ENCODE results near the gene DDB1.

- TF ChIP-seq, protein P1, sequence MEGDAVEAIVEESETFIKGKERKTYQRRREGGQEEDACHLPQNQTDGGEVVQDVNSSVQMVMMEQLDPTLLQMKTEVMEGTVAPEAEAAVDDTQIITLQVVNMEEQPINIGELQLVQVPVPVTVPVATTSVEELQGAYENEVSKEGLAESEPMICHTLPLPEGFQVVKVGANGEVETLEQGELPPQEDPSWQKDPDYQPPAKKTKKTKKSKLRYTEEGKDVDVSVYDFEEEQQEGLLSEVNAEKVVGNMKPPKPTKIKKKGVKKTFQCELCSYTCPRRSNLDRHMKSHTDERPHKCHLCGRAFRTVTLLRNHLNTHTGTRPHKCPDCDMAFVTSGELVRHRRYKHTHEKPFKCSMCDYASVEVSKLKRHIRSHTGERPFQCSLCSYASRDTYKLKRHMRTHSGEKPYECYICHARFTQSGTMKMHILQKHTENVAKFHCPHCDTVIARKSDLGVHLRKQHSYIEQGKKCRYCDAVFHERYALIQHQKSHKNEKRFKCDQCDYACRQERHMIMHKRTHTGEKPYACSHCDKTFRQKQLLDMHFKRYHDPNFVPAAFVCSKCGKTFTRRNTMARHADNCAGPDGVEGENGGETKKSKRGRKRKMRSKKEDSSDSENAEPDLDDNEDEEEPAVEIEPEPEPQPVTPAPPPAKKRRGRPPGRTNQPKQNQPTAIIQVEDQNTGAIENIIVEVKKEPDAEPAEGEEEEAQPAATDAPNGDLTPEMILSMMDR (IDR thresholded peaks at IDR 0.05; ENCODE audit: poor library complexity, severe bottlenecking) = no peak
- TF ChIP-seq EZH2 (IDR thresholded peaks at IDR 0.05; ENCODE audit: borderline replicate concordance, insufficient read depth, low read length, poor library complexity, severe bottlenecking) = no peak
- no peak for TF ChIP-seq EP300 (conservative IDR thresholded peaks at IDR 0.05; ENCODE audit: poor library complexity, severe bottlenecking)
- TF ChIP-seq RAD21 (conservative IDR thresholded peaks at IDR 0.05) = no peak
- TF ChIP-seq, protein P2, sequence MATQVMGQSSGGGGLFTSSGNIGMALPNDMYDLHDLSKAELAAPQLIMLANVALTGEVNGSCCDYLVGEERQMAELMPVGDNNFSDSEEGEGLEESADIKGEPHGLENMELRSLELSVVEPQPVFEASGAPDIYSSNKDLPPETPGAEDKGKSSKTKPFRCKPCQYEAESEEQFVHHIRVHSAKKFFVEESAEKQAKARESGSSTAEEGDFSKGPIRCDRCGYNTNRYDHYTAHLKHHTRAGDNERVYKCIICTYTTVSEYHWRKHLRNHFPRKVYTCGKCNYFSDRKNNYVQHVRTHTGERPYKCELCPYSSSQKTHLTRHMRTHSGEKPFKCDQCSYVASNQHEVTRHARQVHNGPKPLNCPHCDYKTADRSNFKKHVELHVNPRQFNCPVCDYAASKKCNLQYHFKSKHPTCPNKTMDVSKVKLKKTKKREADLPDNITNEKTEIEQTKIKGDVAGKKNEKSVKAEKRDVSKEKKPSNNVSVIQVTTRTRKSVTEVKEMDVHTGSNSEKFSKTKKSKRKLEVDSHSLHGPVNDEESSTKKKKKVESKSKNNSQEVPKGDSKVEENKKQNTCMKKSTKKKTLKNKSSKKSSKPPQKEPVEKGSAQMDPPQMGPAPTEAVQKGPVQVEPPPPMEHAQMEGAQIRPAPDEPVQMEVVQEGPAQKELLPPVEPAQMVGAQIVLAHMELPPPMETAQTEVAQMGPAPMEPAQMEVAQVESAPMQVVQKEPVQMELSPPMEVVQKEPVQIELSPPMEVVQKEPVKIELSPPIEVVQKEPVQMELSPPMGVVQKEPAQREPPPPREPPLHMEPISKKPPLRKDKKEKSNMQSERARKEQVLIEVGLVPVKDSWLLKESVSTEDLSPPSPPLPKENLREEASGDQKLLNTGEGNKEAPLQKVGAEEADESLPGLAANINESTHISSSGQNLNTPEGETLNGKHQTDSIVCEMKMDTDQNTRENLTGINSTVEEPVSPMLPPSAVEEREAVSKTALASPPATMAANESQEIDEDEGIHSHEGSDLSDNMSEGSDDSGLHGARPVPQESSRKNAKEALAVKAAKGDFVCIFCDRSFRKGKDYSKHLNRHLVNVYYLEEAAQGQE (IDR thresholded peaks at IDR 0.05; ENCODE audit: borderline replicate concordance) = no peak
- TF ChIP-seq SMC3 (conservative IDR thresholded peaks at IDR 0.05; ENCODE audit: poor library complexity) = no peak
- TF ChIP-seq TAF1 (IDR thresholded peaks at IDR 0.05; ENCODE audit: low read depth) = no peak
- TF ChIP-seq POLR2AphosphoS5 (IDR thresholded peaks at IDR 0.05) = no peak
- no peak for TF ChIP-seq MXI1 (conservative IDR thresholded peaks at IDR 0.05; ENCODE audit: poor library complexity, severe bottlenecking)
These were observed 1.3 kb downstream of the DDB1 start for GRCh38 chr11:61331651-61332050.

All from neural cell (in vitro differentiated cells).